Adrenal gland (tissue), 12 donors: ENCODE data around the gene RSPH6A. TPM values are rescaled to one million over a fixed set of nuclear protein-coding genes. Genes with fewer than 3 reads are reported as not detected.
"Not testable (repeated sequence)": the region's sequence is repeated elsewhere in the genome, so short reads cannot be mapped to it uniquely, and the experiment has no call there.

Experiments
- DNase-seq, 7 donors: peaks; one replicate each; pipeline ENCODE4 v3.0.0-alpha.2; 2019 to 2020
- H3K27ac ChIP-seq, 5 donors: fragments of 200-600 bp; sonication (generic) in 4 of 5; 1 replicate in 3 of 5; 2 replicates in 2 of 5; pipeline versions ENCODE4 v1.5.1 to v1.8.0; 2016 to 2020; ENCODE audit warnings: mild to moderate bottlenecking in 1 of 5
- H3K27me3 ChIP-seq: fragments of 200-600 bp; 2 replicates; pipeline ENCODE4 v1.8.0; 2021
- H3K36me3 ChIP-seq, 2 donors: fragments of 200-600 bp; replicated peaks in 1 of 2; 1 replicate in 1 of 2; 2 replicates in 1 of 2; pipeline versions ENCODE4 v1.5.1 to v1.8.0; 2018 to 2022
- H3K4me1 ChIP-seq, 2 donors: fragments of 200-600 bp; replicated peaks in 1 of 2; 1 replicate in 1 of 2; 2 replicates in 1 of 2; pipeline versions ENCODE4 v1.5.1 to v1.8.0; 2018 to 2021
- H3K4me3 ChIP-seq, 4 donors: fragments of 200-600 bp; sonication (generic) in 3 of 4; one replicate each; pipeline ENCODE4 v1.5.1; 2016 to 2018
- H3K9me3 ChIP-seq, 3 donors: fragments of 200-600 bp; sonication (generic) in 1 of 3; replicated peaks in 1 of 3; 1 replicate in 2 of 3; 2 replicates in 1 of 3; pipeline versions ENCODE4 v1.5.1 to v1.8.0; 2016 to 2021
- CTCF ChIP-seq, 6 experiments: fragments of 450-650 bp in 4 of 6; fragments of 200-600 bp in 2 of 6; sonication (generic) in 1 of 6; IDR thresholded peaks; 1 replicate in 5 of 6; 2 replicates in 1 of 6; pipeline versions ENCODE4 v1.5.1 to v1.8.0; 2016 to 2021; ENCODE audit warnings: antibody characterized with exemption in 6 of 6, mild to moderate bottlenecking in 2 of 6, moderate library complexity in 1 of 6
- POLR2A ChIP-seq, 2 donors: fragments of 450-650 bp; IDR thresholded peaks; one replicate each; pipeline ENCODE4 v1.6.1; 2017; ENCODE audit warnings: antibody characterized with exemption in 2 of 2, mild to moderate bottlenecking in 2 of 2, moderate library complexity in 1 of 2
- WGBS, 4 donors: extraction: QIAGEN DNeasy Blood & Tissue Kit in 2 of 4; methylation state at CpG; one replicate each; pipeline versions ENCODE4 v1.1.5 to v1.1.7; 2013 to 2017; 5-methylcytosine and 5-hydroxymethylcytosine counted together
- intact Hi-C, 2 donors: fragments of 100-400 bp; cut with DNase I; formaldehyde crosslinking; loops; one replicate each; pipeline versions ENCODE4 v1.14.1 to v1.15.0; 2022 to 2023
- polyA plus RNA-seq, 3 donors: library from polyadenylated mRNA; stranded (reverse); fragments of 200-250 nt in 2 of 3; fragments of 350-450 nt in 1 of 3; fragmentation: Illumina TruSeq in 1 of 3; extraction: RNeasy Lipid Tissue Mini Kit (QIAGEN cat#74804) in 1 of 3; gene quantifications; one replicate each; pipeline ENCODE4 v1.2.3, GENCODE V29; 2013 to 2014
- total RNA-seq, 9 donors: library from RNA; depleted of rRNA in 4 of 9; stranded (reverse); fragments of >200 nt in 4 of 9; fragments of 120-200 nt in 1 of 9; fragmentation: NEBNext Ultra II Directional in 1 of 9; extraction: Animal tissue kit (Norgen Biotek cat#: 25700) in 1 of 9; gene quantifications; one replicate each; pipeline versions ENCODE4 v1.1.0 to v1.2.4, GENCODE V29; 2013 to 2023
- donor health status: healthy with polysubstance abuse.
- donor health status: Bipolar disorder and iron deficiency.
- donor health status: DM: yes; HTN: yes; CAD: no.
- donor health status: DM: no; HTN: no; CAD: no.
- donor health status: DM: no; HTN: no; CAD: no.
- donor health status: DM: yes; HTN: yes; CAD: no.

The RSPH6A gene
- total and polyA plus RNA-seq, 12 donors: 0.06 to 0.24 (median 0.16) TPM; not detected in 8

GRCh38 chr19:45800070-45800553 lies 15.0 kb downstream of the RSPH6A start:
- no peak overlapping the region for H3K4me3 ChIP-seq
- peaks cover 0 to 3% of the 10 kb centered on the region in 2 donors for H3K4me1 ChIP-seq
- no peaks in the 10 kb centered on the region for H3K9me3 ChIP-seq
- H3K36me3 ChIP-seq: no peaks in the 10 kb centered on the region
- WGBS, 4 donors: 69 to 81% (median 78%) methylated on average over 4 to 8 of the region's 8 CpGs
- no peaks in the 10 kb centered on the region for H3K27me3 ChIP-seq
- intact Hi-C loops: no loop called here
- H3K27ac ChIP-seq: no peak overlapping the region
- TF ChIP-seq POLR2A (IDR thresholded peaks at IDR 0.05): no peak
- peak in 1 of 7 donors; percentile 39 for DNase-seq

GRCh38 chr19:45799541-45799940 lies 15.6 kb downstream of the RSPH6A start:
- H3K36me3 ChIP-seq, H3K27me3 ChIP-seq, H3K9me3 ChIP-seq, DNase-seq, intact Hi-C loops, H3K4me1 ChIP-seq, H3K27ac ChIP-seq, H3K4me3 ChIP-seq: not testable (repeated sequence)
- WGBS, 4 donors: 85 to 88% (median 87%) methylated on average over 5 of the region's 5 CpGs

- no peak overlapping the region for H3K27ac ChIP-seq
- intact Hi-C loops: no loop called here
- no peaks in the 10 kb centered on the region for H3K9me3 ChIP-seq
- 4 to 7% (median 5%) methylated on average over 10 of the region's 10 CpGs for whole genome bisulfite sequencing, 4 donors
- no peaks in the 10 kb centered on the region for H3K36me3 ChIP-seq
- no peaks in the 10 kb centered on the region for H3K27me3 ChIP-seq
- H3K4me3 ChIP-seq: no peak overlapping the region
- TF ChIP-seq CTCF (IDR thresholded peaks at IDR 0.05): peak; percentile 86 to 91 (median 89)
- TF ChIP-seq POLR2A (IDR thresholded peaks at IDR 0.05): no peak
- peak; percentile 57 to 82 (median 73) for DNase-seq
- H3K4me1 ChIP-seq: peaks cover 0 to 3% of the 10 kb centered on the region in 2 donors
Observed at GRCh38 chr19:45798995-45799517, 16.1 kb downstream of the RSPH6A start.

- Histone ChIP-seq H3K4me1 (peaks cover 8 to 22% of the 10 kb centered on the region in 2 donors), H3K36me3 (peaks cover 0 to 13% of the 10 kb centered on the region in 2 donors), H3K9me3 (no peaks in the 10 kb centered on the region), H3K4me3 (no peak overlapping the region), H3K27me3 (no peaks in the 10 kb centered on the region), H3K27ac (no peak overlapping the region)
- WGBS, 4 donors: 63 to 72% (median 68%) methylated on average over 1 to 2 of the region's 2 CpGs
- intact Hi-C loops: no loop called here
- no peak for DNase-seq
- no peak for TF ChIP-seq CTCF (IDR thresholded peaks at IDR 0.05)
- no peak for TF ChIP-seq POLR2A (IDR thresholded peaks at IDR 0.05)
Observed at GRCh38 chr19:45794627-45795026, 20.5 kb downstream of the RSPH6A start.

GRCh38 chr19:45793876-45794275 lies 21.2 kb downstream of the RSPH6A start:
- Histone ChIP-seq H3K27ac (no peak overlapping the region), H3K9me3 (no peaks in the 10 kb centered on the region), H3K36me3 (peaks cover 0 to 20% of the 10 kb centered on the region in 2 donors), H3K27me3 (no peaks in the 10 kb centered on the region), H3K4me3 (no peak overlapping the region), H3K4me1 (peaks cover 8 to 19% of the 10 kb centered on the region in 2 donors)
- intact Hi-C loops: no loop called here
- no peak for TF ChIP-seq CTCF (IDR thresholded peaks at IDR 0.05)
- no peak for TF ChIP-seq POLR2A (IDR thresholded peaks at IDR 0.05)
- WGBS, 4 donors: 40 to 47% (median 44%) methylated on average over 6 of the region's 6 CpGs
- DNase-seq: peak in 1 of 7 donors; percentile 29
